ENCODE data around the gene SUSD2.
"Not testable (repeated sequence)": the region's sequence is repeated elsewhere in the genome, so short reads cannot be mapped to it uniquely, and the experiment has no call there.

Gene SUSD2

GRCh38 chr22:24181088-24181995 is at the start of gene SUSD2:
TSS of gene SUSD2 (plus strand) at chr22:24181487. CDS start at chr22:24181520, 33 bp downstream.
- DNase-seq = no peak

- DNase-seq = no peak
Measured at GRCh38 chr22:24133187-24133965, 47.9 kb upstream of the SUSD2 start.

GRCh38 chr22:24134090-24134846 is 47.0 kb upstream of the SUSD2 start:
- peak; percentile 67 to 73 for DNase-seq

- not testable (repeated sequence) for DNase-seq
Measured at GRCh38 chr22:24136533-24136932, 44.8 kb upstream of the SUSD2 start.

- no peak for DNase-seq
Measured at GRCh38 chr22:24137595-24137994, 43.7 kb upstream of the SUSD2 start.

- DNase-seq = no peak
Measured at GRCh38 chr22:24138649-24139420, 42.5 kb upstream of the SUSD2 start.

- DNase-seq = peak; percentile 37 to 59
Measured at GRCh38 chr22:24140357-24140756, 40.9 kb upstream of the SUSD2 start.

GRCh38 chr22:24141586-24141985 is 39.7 kb upstream of the SUSD2 start:
- no peak for DNase-seq

GRCh38 chr22:24142241-24142640 is 39.0 kb upstream of the SUSD2 start:
- DNase-seq = no peak

GRCh38 chr22:24142831-24143230 is 38.5 kb upstream of the SUSD2 start:
- no peak for DNase-seq

- DNase-seq = no peak
Measured at GRCh38 chr22:24144056-24144777, 37.1 kb upstream of the SUSD2 start.

GRCh38 chr22:24144778-24145085 is 36.6 kb upstream of the SUSD2 start:
- DNase-seq = no peak

GRCh38 chr22:24145446-24146193 is 35.7 kb upstream of the SUSD2 start:
- DNase-seq = no peak

- DNase-seq = peak; percentile 48 to 74
Measured at GRCh38 chr22:24146194-24146616, 35.1 kb upstream of the SUSD2 start.

- DNase-seq = peak in 1 of 2 donors; percentile 23
Measured at GRCh38 chr22:24146791-24147353, 34.4 kb upstream of the SUSD2 start.

- no peak for DNase-seq
Measured at GRCh38 chr22:24147666-24148065, 33.6 kb upstream of the SUSD2 start.

- peak in 1 of 2 donors; percentile 33 for DNase-seq
Measured at GRCh38 chr22:24148266-24149197, 32.8 kb upstream of the SUSD2 start.

GRCh38 chr22:24149198-24149590 is 32.1 kb upstream of the SUSD2 start:
- DNase-seq = no peak

GRCh38 chr22:24153353-24153752 is 27.9 kb upstream of the SUSD2 start:
- DNase-seq = no peak

Measured in inflammatory macrophage treated with lipopolysaccharide for 1 hour (primary cell).